Measurements from ENCODE around the gene BRCA1. TPM values are rescaled to one million over a fixed set of nuclear protein-coding genes. Genes with fewer than 3 reads are reported as not detected.
"Not testable (repeated sequence)": the region's sequence is repeated elsewhere in the genome, so short reads cannot be mapped to it uniquely, and the experiment has no call there.

Gene BRCA1
- total RNA-seq, 2 donors from 2014 or later = 8.6 to 21.1 TPM

DNA sequence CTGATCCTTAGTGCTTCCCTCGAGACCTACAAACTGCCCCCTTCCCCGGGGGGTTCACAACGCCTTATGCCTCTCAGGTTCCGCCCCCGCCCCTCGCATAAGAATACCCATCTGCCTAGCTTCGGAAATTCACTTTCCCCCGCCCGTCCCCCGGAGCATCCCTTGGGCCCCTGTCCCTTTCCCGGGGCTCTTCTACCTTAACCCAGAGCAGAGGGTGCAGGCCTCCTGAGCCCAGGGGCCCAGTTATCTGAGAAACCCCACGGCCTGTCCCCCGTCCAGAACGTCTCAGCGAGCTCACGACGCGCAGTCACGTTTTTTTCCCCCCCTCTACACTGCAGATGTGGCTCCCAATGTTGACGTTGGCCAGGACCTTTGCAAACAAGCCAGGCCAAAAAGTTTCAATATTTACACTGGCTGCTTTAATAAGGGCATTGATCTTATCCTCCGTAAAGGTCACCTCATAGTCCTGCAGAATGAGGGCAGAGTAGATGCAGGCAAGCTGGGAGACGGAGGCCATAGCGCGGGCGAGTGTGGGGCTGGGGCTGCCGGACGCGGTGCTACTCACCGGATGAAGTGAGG lies 44.5 kb upstream of the BRCA1 start:
- peak overlapping the region; percentile 96 for H3K4me3 ChIP-seq
- peak overlapping the region; percentile 98 to 99 for H3K27ac ChIP-seq
- H3K9me3 ChIP-seq = no peaks in the 10 kb centered on the region
- H3K27me3 ChIP-seq (replicated peaks; ENCODE audit: insufficient read depth) = no peaks in the 10 kb centered on the region
- ATAC-seq (ENCODE audit: insufficient number of reproducible peaks, low FRiP score, low read depth) = no peak
- TF ChIP-seq, protein P1, sequence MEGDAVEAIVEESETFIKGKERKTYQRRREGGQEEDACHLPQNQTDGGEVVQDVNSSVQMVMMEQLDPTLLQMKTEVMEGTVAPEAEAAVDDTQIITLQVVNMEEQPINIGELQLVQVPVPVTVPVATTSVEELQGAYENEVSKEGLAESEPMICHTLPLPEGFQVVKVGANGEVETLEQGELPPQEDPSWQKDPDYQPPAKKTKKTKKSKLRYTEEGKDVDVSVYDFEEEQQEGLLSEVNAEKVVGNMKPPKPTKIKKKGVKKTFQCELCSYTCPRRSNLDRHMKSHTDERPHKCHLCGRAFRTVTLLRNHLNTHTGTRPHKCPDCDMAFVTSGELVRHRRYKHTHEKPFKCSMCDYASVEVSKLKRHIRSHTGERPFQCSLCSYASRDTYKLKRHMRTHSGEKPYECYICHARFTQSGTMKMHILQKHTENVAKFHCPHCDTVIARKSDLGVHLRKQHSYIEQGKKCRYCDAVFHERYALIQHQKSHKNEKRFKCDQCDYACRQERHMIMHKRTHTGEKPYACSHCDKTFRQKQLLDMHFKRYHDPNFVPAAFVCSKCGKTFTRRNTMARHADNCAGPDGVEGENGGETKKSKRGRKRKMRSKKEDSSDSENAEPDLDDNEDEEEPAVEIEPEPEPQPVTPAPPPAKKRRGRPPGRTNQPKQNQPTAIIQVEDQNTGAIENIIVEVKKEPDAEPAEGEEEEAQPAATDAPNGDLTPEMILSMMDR (IDR thresholded peaks at IDR 0.05) = no peak
- peaks cover 24 to 42% of the 10 kb centered on the region in 2 donors for H3K4me1 ChIP-seq (ENCODE audit: control insufficient read depth in 1 of 2, low read depth in 2 of 2)
- no peak for DNase-seq (ENCODE audit: low spot score)
- no peaks in the 10 kb centered on the region for H3K36me3 ChIP-seq

DNA sequence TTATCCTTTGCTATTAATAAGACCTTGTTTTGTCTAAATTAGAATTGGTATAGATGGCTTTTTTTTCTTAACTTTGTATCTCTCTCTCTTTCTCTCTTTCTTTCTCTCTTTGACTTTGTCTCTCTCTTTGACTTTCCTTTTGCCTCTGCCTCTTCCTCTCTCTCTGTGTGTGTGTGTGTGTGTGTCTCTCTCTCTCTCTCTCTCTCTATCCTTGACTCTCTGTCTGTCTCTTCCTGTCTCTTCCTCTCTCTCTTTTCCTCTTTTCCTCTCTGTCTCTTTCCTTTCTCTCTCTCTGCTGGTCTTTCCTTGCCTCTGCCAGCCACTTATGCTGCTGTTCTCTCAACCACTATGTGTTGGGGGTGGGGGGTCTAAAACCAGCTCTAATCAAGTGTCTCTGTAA lies 40.8 kb upstream of the BRCA1 start:
- H3K27me3 ChIP-seq (replicated peaks; ENCODE audit: insufficient read depth); H3K27ac ChIP-seq; DNase-seq (ENCODE audit: low spot score); ATAC-seq (ENCODE audit: insufficient number of reproducible peaks, low FRiP score, low read depth); H3K4me3 ChIP-seq; H3K9me3 ChIP-seq; H3K36me3 ChIP-seq: not testable (repeated sequence)
- H3K4me1 ChIP-seq (ENCODE audit: control insufficient read depth in 1 of 2, low read depth in 2 of 2) = peaks cover 0 to 12% of the 10 kb centered on the region in 2 donors

- H3K4me3 ChIP-seq; H3K36me3 ChIP-seq; ATAC-seq (ENCODE audit: insufficient number of reproducible peaks, low FRiP score, low read depth); H3K4me1 ChIP-seq (ENCODE audit: control insufficient read depth in 1 of 2, low read depth in 2 of 2); H3K9me3 ChIP-seq; H3K27ac ChIP-seq; DNase-seq (ENCODE audit: low spot score); H3K27me3 ChIP-seq (replicated peaks; ENCODE audit: insufficient read depth): not testable (repeated sequence)
Observed at GRCh38 chr17:43159957-43160356, 34.8 kb upstream of the BRCA1 start.

DNA sequence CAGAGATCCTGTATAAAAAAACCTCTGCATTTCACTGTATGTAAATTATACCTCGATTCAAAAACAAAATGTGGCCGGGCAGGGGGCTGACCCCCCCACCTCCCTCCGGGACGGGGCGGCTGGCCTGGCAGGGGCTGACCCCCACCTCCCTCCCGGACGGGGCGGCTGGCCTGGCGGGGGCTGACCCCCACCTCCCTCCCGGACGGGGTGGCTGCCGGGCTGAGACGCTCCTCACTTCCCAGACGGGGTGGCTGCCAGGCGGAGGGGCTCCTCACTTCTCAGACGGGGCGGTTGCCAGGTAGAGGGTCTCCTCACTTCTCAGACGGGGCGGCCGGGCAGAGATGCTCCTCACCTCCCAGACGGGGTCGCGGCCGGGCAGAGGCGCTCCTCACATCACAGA lies 34.1 kb upstream of the BRCA1 start:
- H3K27me3 ChIP-seq (replicated peaks; ENCODE audit: insufficient read depth); ATAC-seq (ENCODE audit: insufficient number of reproducible peaks, low FRiP score, low read depth); H3K36me3 ChIP-seq: not testable (repeated sequence)

DNA sequence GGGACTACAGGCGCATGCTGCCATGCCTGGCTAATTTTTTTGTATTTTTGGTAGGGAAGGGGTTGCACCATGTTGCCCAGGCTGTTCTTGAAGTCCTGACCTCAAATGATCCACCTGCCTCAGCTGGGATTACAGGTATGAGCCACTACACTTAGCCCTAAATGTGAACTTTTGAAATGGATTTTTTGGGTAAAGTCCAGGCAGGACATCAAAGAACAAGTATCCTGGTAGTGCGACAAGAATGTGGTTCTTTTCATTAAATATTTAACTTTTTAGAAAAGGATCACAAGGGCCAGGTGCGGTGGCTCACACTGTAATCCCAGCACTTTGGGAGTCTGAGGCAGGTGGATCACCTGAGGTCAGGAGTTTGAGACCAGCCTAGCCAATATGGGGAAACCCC lies 30.5 kb upstream of the BRCA1 start:
- H3K9me3 ChIP-seq = no peaks in the 10 kb centered on the region
- DNase-seq (ENCODE audit: low spot score) (no peak), ATAC-seq (ENCODE audit: insufficient number of reproducible peaks, low FRiP score, low read depth) (no peak)
- H3K4me3 ChIP-seq = no peak overlapping the region
- H3K27me3 ChIP-seq (replicated peaks; ENCODE audit: insufficient read depth) = no peaks in the 10 kb centered on the region
- no peaks in the 10 kb centered on the region for H3K36me3 ChIP-seq
- H3K27ac ChIP-seq = no peak overlapping the region
- TF ChIP-seq, protein P1 (IDR thresholded peaks at IDR 0.05) = no peak
- no peaks in the 10 kb centered on the region for H3K4me1 ChIP-seq (ENCODE audit: control insufficient read depth in 1 of 2, low read depth in 2 of 2)

More for the DNA sequence above, 34.1 kb upstream of the BRCA1 start:
- not testable (repeated sequence) for H3K4me1 ChIP-seq (ENCODE audit: control insufficient read depth in 1 of 2, low read depth in 2 of 2); H3K9me3 ChIP-seq; H3K4me3 ChIP-seq; H3K27ac ChIP-seq; DNase-seq (ENCODE audit: low spot score)

GRCh38 chr17:43153197-43153835 lies 28.2 kb upstream of the BRCA1 start:
- not testable (repeated sequence) for H3K27me3 ChIP-seq (replicated peaks; ENCODE audit: insufficient read depth); H3K36me3 ChIP-seq; ATAC-seq (ENCODE audit: insufficient number of reproducible peaks, low FRiP score, low read depth); H3K4me1 ChIP-seq (ENCODE audit: control insufficient read depth in 1 of 2, low read depth in 2 of 2); H3K27ac ChIP-seq; DNase-seq (ENCODE audit: low spot score); H3K4me3 ChIP-seq; H3K9me3 ChIP-seq

GRCh38 chr17:43151880-43152456 lies 26.8 kb upstream of the BRCA1 start:
- Histone ChIP-seq H3K4me1 (ENCODE audit: control insufficient read depth in 1 of 2, low read depth in 2 of 2) (no peaks in the 10 kb centered on the region), H3K9me3 (no peaks in the 10 kb centered on the region), H3K27ac (no peak overlapping the region), H3K36me3 (no peaks in the 10 kb centered on the region), H3K27me3 (replicated peaks; ENCODE audit: insufficient read depth) (no peaks in the 10 kb centered on the region), H3K4me3 (no peak overlapping the region)
- ATAC-seq (ENCODE audit: insufficient number of reproducible peaks, low FRiP score, low read depth) = no peak
- TF ChIP-seq, protein P1 (IDR thresholded peaks at IDR 0.05) = no peak
- no peak for DNase-seq (ENCODE audit: low spot score)

Measured in thoracic aorta (tissue), 2 donors.